Liver (tissue), 9 donors: ENCODE data around the gene NEB. TPM values are rescaled to one million over a fixed set of nuclear protein-coding genes. Genes with fewer than 3 reads are reported as not detected.

Source experiments
- DNase-seq: peaks from one replicate; pipeline ENCODE4 v3.0.0-alpha.2; 2017; ENCODE audit warnings: low spot score
- H3K27ac ChIP-seq, 2 donors: one replicate each; pipeline ENCODE4 v1.7.0; 2013; ENCODE audit warnings: inconsistent platforms in 2 of 2, low read length in 2 of 2, control low read depth in 1 of 2, low read depth in 1 of 2, mild to moderate bottlenecking in 1 of 2
- H3K27me3 ChIP-seq, 4 donors: one replicate each; pipeline versions ENCODE4 v1.6.1 to v1.7.0; 2013; ENCODE audit warnings: low read length in 3 of 4, inconsistent platforms in 1 of 4, mild to moderate bottlenecking in 1 of 4, moderate library complexity in 1 of 4; ENCODE audit not compliant: control insufficient read depth in 4 of 4, insufficient read depth in 4 of 4
- H3K36me3 ChIP-seq, 4 donors: one replicate each; pipeline versions ENCODE4 v1.6.1 to v1.7.0; 2013; ENCODE audit warnings: low read length in 3 of 4, mild to moderate bottlenecking in 3 of 4, low read depth in 1 of 4, moderate library complexity in 1 of 4; ENCODE audit not compliant: control insufficient read depth in 4 of 4, insufficient read depth in 3 of 4
- H3K4me1 ChIP-seq, 4 donors: one replicate each; pipeline versions ENCODE4 v1.6.1 to v1.7.0; 2013; ENCODE audit warnings: low read length in 3 of 4, mild to moderate bottlenecking in 3 of 4, moderate library complexity in 1 of 4; ENCODE audit not compliant: control insufficient read depth in 4 of 4, insufficient read depth in 4 of 4
- H3K4me3 ChIP-seq, 3 donors: one replicate each; pipeline versions ENCODE4 v1.6.1 to v1.7.0; 2013; ENCODE audit warnings: low read length in 3 of 3, control low read depth in 1 of 3, low read depth in 1 of 3, mild to moderate bottlenecking in 1 of 3
- H3K9ac ChIP-seq, 2 donors: one replicate each; pipeline ENCODE4 v1.7.0; 2013; ENCODE audit warnings: low read length in 2 of 2, mild to moderate bottlenecking in 2 of 2, moderate library complexity in 2 of 2, control low read depth in 1 of 2, low read depth in 1 of 2
- H3K9me3 ChIP-seq, 4 donors: one replicate each; pipeline versions ENCODE4 v1.6.1 to v1.7.0; 2013; ENCODE audit warnings: low read length in 3 of 4; ENCODE audit not compliant: control insufficient read depth in 4 of 4
- EGR1 ChIP-seq, 2 donors: IDR thresholded peaks; 2 replicates each; pipeline ENCODE4 v1.6.1; 2016 to 2018; ENCODE audit warnings: antibody characterized with exemption in 2 of 2, low read depth in 2 of 2
- FOXA1 ChIP-seq: IDR thresholded peaks from 2 replicates; pipeline ENCODE4 v1.6.1; 2016; ENCODE audit warnings: antibody characterized with exemption
- FOXA2 ChIP-seq: IDR thresholded peaks from 2 replicates; pipeline ENCODE4 v1.6.1; 2016; ENCODE audit warnings: antibody characterized with exemption
- GABPA ChIP-seq, 2 donors: IDR thresholded peaks in 1 of 2; conservative IDR thresholded peaks in 1 of 2; 2 replicates each; pipeline ENCODE4 v1.6.1; 2016; ENCODE audit warnings: antibody characterized with exemption in 2 of 2, mild to moderate bottlenecking in 1 of 2, moderate library complexity in 1 of 2
- HNF4A ChIP-seq, 2 donors: conservative IDR thresholded peaks; 2 replicates each; pipeline ENCODE4 v1.6.1; 2016; ENCODE audit warnings: antibody characterized with exemption in 2 of 2, mild to moderate bottlenecking in 2 of 2
- HNF4G ChIP-seq: IDR thresholded peaks from 2 replicates; pipeline ENCODE4 v1.6.1; 2016; ENCODE audit warnings: antibody characterized with exemption
- JUND ChIP-seq, 2 donors: IDR thresholded peaks; 2 replicates each; pipeline ENCODE4 v1.6.1; 2016; ENCODE audit warnings: antibody characterized with exemption in 2 of 2
- NR2F2 ChIP-seq: IDR thresholded peaks from 2 replicates; pipeline ENCODE4 v1.6.1; 2016; ENCODE audit warnings: antibody characterized with exemption
- RAD21 ChIP-seq, 2 donors: IDR thresholded peaks; 2 replicates each; pipeline ENCODE4 v1.6.1; 2016; ENCODE audit warnings: antibody characterized with exemption in 2 of 2, mild to moderate bottlenecking in 2 of 2
- RXRA ChIP-seq, 2 donors: IDR thresholded peaks; 2 replicates each; pipeline ENCODE4 v1.6.1; 2017 to 2018; ENCODE audit warnings: antibody characterized with exemption in 2 of 2, mild to moderate bottlenecking in 1 of 2
- SP1 ChIP-seq: IDR thresholded peaks from 2 replicates; pipeline ENCODE4 v1.6.1; 2018; ENCODE audit warnings: antibody characterized with exemption, mild to moderate bottlenecking
- TAF1 ChIP-seq: conservative IDR thresholded peaks from 2 replicates; pipeline ENCODE4 v1.6.1; 2016; ENCODE audit warnings: antibody characterized with exemption, mild to moderate bottlenecking
- YY1 ChIP-seq: IDR thresholded peaks from 2 replicates; pipeline ENCODE4 v1.6.1; 2016; ENCODE audit warnings: antibody characterized with exemption, mild to moderate bottlenecking
- WGBS: extraction: QIAGEN DNeasy Blood & Tissue Kit; methylation state at CpG from one replicate; pipeline ENCODE4 v1.1.7; 2013; 5-methylcytosine and 5-hydroxymethylcytosine counted together
- polyA plus RNA-seq, 2 donors: library from polyadenylated mRNA; stranded (reverse) in 1 of 2; unstranded in 1 of 2; fragments of 200-250 nt in 1 of 2; fragments of >200 nt in 1 of 2; fragmentation: Nextera tagmentation in 1 of 2; extraction: Ambion mirVana in 1 of 2; gene quantifications; one replicate each; pipeline versions ENCODE4 v1.2.1 to v1.2.3, GENCODE V29; 2013 to 2015
- total RNA-seq, 2 donors: library from RNA; depleted of rRNA; stranded (reverse); fragments of >200 nt; gene quantifications; one replicate each; pipeline ENCODE4 v1.2.3, GENCODE V29; 2014
- TF ChIP-seq, protein P1 (sequence below): fragments of 150-350 bp; IDR thresholded peaks from 2 replicates; pipeline ENCODE4 v1.5.1; 2017; ENCODE audit warnings: improper control_type of control experiment, low read depth, low read length; ENCODE audit not compliant: missing input control
- TF ChIP-seq, protein P2 (sequence below): IDR thresholded peaks from 2 replicates; pipeline ENCODE4 v1.6.1; 2016; ENCODE audit warnings: antibody characterized with exemption
- TF ChIP-seq, protein P3 (sequence below): IDR thresholded peaks from 2 replicates; pipeline ENCODE4 v1.6.1; 2016; ENCODE audit warnings: antibody characterized with exemption, mild to moderate bottlenecking
- TF ChIP-seq, protein P4 (sequence below): IDR thresholded peaks from 2 replicates; pipeline ENCODE4 v1.6.1; 2016; ENCODE audit warnings: antibody characterized with exemption
- TF ChIP-seq, protein P5 (sequence below): IDR thresholded peaks from 2 replicates; pipeline ENCODE4 v1.6.1; 2016; ENCODE audit warnings: antibody characterized with exemption
- donor health status: healthy.
- donor health status: healthy.
- donor health status: healthy.
- donor health status: healthy.
- donor health status: healthy.

NEB gene
- total and polyA plus RNA-seq, 4 donors = 0.28 to 6.4 (median 2.7) TPM

DNA sequence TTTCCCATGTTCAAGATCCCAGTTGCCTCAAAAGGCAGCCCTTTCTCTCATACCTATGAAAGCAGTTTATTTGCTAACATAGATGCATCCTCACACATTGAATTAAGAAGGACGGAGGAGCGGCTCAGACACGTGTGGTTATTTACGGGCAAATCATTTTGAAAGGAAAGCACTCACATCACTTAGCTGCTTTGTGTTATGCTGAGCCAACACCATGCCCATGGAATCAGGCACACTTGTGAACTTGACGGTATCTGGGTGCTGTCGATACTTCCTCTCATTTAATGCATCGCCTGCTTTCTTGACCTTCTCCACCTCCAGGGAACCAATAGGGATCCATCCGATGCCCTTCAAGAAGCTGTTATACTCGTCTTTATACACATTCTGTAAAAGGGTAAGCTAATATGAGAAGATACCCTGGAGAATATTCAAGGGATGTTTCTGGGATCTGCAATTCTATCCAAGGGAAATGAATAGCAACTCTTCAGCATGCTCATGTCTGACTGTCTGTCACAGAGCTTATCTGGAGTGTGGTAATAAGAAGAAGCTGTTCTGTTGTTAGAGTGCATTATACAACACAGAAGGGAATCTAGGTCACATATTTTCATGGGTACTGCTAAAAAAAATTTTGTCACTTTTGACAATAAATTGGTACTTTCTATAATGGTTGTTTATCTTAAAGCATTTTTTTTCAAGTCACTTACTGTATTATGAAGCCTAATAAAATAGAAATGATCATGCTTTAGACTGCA is 63.3 kb downstream of the NEB start:
- H3K4me3 ChIP-seq = no peak overlapping the region
- H3K4me1 ChIP-seq = no peaks in the 10 kb centered on the region
- WGBS = 93% methylated on average over 9 of the region's 9 CpGs
- H3K27me3 ChIP-seq = no peaks in the 10 kb centered on the region
- H3K36me3 ChIP-seq = no peaks in the 10 kb centered on the region
- no peak overlapping the region for H3K27ac ChIP-seq
- no peak overlapping the region for H3K9ac ChIP-seq
- no peak for DNase-seq
- TF ChIP-seq JUND (IDR thresholded peaks at IDR 0.05) (no peak), HNF4G (no peak), FOXA2 (no peak), RXRA (IDR thresholded peaks at IDR 0.05) (no peak), SP1 (no peak), TAF1 (no peak), NR2F2 (no peak), HNF4A (conservative IDR thresholded peaks at IDR 0.05) (no peak), EGR1 (IDR thresholded peaks at IDR 0.05; ENCODE audit: low read depth in 2 of 2) (no peak), FOXA1 (no peak), YY1 (no peak)
- TF ChIP-seq, protein P1, sequence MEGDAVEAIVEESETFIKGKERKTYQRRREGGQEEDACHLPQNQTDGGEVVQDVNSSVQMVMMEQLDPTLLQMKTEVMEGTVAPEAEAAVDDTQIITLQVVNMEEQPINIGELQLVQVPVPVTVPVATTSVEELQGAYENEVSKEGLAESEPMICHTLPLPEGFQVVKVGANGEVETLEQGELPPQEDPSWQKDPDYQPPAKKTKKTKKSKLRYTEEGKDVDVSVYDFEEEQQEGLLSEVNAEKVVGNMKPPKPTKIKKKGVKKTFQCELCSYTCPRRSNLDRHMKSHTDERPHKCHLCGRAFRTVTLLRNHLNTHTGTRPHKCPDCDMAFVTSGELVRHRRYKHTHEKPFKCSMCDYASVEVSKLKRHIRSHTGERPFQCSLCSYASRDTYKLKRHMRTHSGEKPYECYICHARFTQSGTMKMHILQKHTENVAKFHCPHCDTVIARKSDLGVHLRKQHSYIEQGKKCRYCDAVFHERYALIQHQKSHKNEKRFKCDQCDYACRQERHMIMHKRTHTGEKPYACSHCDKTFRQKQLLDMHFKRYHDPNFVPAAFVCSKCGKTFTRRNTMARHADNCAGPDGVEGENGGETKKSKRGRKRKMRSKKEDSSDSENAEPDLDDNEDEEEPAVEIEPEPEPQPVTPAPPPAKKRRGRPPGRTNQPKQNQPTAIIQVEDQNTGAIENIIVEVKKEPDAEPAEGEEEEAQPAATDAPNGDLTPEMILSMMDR = no peak
- TF ChIP-seq, protein P2, sequence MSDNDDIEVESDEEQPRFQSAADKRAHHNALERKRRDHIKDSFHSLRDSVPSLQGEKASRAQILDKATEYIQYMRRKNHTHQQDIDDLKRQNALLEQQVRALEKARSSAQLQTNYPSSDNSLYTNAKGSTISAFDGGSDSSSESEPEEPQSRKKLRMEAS = no peak
- TF ChIP-seq, protein P3, sequence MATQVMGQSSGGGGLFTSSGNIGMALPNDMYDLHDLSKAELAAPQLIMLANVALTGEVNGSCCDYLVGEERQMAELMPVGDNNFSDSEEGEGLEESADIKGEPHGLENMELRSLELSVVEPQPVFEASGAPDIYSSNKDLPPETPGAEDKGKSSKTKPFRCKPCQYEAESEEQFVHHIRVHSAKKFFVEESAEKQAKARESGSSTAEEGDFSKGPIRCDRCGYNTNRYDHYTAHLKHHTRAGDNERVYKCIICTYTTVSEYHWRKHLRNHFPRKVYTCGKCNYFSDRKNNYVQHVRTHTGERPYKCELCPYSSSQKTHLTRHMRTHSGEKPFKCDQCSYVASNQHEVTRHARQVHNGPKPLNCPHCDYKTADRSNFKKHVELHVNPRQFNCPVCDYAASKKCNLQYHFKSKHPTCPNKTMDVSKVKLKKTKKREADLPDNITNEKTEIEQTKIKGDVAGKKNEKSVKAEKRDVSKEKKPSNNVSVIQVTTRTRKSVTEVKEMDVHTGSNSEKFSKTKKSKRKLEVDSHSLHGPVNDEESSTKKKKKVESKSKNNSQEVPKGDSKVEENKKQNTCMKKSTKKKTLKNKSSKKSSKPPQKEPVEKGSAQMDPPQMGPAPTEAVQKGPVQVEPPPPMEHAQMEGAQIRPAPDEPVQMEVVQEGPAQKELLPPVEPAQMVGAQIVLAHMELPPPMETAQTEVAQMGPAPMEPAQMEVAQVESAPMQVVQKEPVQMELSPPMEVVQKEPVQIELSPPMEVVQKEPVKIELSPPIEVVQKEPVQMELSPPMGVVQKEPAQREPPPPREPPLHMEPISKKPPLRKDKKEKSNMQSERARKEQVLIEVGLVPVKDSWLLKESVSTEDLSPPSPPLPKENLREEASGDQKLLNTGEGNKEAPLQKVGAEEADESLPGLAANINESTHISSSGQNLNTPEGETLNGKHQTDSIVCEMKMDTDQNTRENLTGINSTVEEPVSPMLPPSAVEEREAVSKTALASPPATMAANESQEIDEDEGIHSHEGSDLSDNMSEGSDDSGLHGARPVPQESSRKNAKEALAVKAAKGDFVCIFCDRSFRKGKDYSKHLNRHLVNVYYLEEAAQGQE = no peak
- no peaks in the 10 kb centered on the region for H3K9me3 ChIP-seq

DNA sequence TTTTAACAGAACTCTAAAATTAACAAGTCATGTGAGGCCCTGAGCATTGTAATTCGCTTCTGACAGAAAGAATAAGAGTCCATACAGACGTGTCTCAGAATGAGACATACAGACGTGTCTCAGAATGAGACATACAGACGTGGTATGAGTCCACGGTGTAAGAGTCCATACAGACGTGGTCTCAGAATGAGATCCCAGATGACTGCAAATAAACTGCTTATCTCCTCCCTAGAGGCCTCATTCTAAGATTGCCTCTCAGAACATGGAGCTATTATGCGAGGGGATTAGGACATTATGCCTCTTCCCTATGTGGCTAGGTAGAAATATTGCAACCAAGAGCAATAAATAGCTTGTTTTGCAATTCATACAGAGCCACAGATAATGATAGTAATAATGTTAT is 63.9 kb downstream of the NEB start:
- WGBS = 84% methylated on average over 7 of the region's 7 CpGs
- no peak for DNase-seq
- H3K27me3 ChIP-seq = no peaks in the 10 kb centered on the region
- no peak overlapping the region for H3K27ac ChIP-seq
- H3K9me3 ChIP-seq = no peaks in the 10 kb centered on the region
- H3K4me3 ChIP-seq = no peak overlapping the region
- H3K9ac ChIP-seq = no peak overlapping the region
- H3K4me1 ChIP-seq = no peaks in the 10 kb centered on the region
- H3K36me3 ChIP-seq = no peaks in the 10 kb centered on the region
- TF ChIP-seq, protein P4, sequence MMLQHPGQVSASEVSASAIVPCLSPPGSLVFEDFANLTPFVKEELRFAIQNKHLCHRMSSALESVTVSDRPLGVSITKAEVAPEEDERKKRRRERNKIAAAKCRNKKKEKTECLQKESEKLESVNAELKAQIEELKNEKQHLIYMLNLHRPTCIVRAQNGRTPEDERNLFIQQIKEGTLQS = no peak
- no peak for TF ChIP-seq JUND (IDR thresholded peaks at IDR 0.05)
- TF ChIP-seq, protein P1 = no peak
- no peak for TF ChIP-seq FOXA2
- TF ChIP-seq, protein P3 = no peak
- TF ChIP-seq FOXA1 = no peak
- TF ChIP-seq GABPA (IDR thresholded peaks at IDR 0.05 in 1 of 2, conservative IDR thresholded peaks at IDR 0.05 in 1 of 2) = no peak
- no peak for TF ChIP-seq RAD21 (IDR thresholded peaks at IDR 0.05)
- TF ChIP-seq TAF1 = no peak
- no peak for TF ChIP-seq NR2F2
- TF ChIP-seq, protein P5, sequence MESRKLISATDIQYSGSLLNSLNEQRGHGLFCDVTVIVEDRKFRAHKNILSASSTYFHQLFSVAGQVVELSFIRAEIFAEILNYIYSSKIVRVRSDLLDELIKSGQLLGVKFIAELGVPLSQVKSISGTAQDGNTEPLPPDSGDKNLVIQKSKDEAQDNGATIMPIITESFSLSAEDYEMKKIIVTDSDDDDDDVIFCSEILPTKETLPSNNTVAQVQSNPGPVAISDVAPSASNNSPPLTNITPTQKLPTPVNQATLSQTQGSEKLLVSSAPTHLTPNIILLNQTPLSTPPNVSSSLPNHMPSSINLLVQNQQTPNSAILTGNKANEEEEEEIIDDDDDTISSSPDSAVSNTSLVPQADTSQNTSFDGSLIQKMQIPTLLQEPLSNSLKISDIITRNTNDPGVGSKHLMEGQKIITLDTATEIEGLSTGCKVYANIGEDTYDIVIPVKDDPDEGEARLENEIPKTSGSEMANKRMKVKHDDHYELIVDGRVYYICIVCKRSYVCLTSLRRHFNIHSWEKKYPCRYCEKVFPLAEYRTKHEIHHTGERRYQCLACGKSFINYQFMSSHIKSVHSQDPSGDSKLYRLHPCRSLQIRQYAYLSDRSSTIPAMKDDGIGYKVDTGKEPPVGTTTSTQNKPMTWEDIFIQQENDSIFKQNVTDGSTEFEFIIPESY = no peak
- no peak for TF ChIP-seq HNF4A (conservative IDR thresholded peaks at IDR 0.05)
